ENCODE data around the gene PCMT1.

- TF ChIP-seq EZH2 (IDR thresholded peaks at IDR 0.05; ENCODE audit: borderline replicate concordance, control insufficient read depth, low read depth, low read length) (no peak), RCOR1 (conservative IDR thresholded peaks at IDR 0.05; ENCODE audit: low read depth, low read length) (no peak), HCFC1 (IDR thresholded peaks at IDR 0.05; ENCODE audit: low read length) (no peak), CBFB (IDR thresholded peaks at IDR 0.05; ENCODE audit: low read depth) (no peak), JUND (IDR thresholded peaks at IDR 0.05; ENCODE audit: low read depth, low read length) (no peak), CHD1 (IDR thresholded peaks at IDR 0.05; ENCODE audit: low read depth, low read length) (no peak), JUNB (IDR thresholded peaks at IDR 0.05) (no peak), POLR2A (IDR thresholded peaks at IDR 0.05; ENCODE audit: low read depth, low read length) (no peak), CBX3 (IDR thresholded peaks at IDR 0.05; ENCODE audit: borderline replicate concordance, low read depth) (no peak), TAF1 (IDR thresholded peaks at IDR 0.05; ENCODE audit: borderline replicate concordance, low read depth, low read length) (no peak), EP300 (IDR thresholded peaks at IDR 0.05; ENCODE audit: borderline replicate concordance in 1 of 2, control insufficient read depth in 1 of 2, low read depth in 2 of 2, low read length in 2 of 2) (no peak)
- TF ChIP-seq, protein P1, sequence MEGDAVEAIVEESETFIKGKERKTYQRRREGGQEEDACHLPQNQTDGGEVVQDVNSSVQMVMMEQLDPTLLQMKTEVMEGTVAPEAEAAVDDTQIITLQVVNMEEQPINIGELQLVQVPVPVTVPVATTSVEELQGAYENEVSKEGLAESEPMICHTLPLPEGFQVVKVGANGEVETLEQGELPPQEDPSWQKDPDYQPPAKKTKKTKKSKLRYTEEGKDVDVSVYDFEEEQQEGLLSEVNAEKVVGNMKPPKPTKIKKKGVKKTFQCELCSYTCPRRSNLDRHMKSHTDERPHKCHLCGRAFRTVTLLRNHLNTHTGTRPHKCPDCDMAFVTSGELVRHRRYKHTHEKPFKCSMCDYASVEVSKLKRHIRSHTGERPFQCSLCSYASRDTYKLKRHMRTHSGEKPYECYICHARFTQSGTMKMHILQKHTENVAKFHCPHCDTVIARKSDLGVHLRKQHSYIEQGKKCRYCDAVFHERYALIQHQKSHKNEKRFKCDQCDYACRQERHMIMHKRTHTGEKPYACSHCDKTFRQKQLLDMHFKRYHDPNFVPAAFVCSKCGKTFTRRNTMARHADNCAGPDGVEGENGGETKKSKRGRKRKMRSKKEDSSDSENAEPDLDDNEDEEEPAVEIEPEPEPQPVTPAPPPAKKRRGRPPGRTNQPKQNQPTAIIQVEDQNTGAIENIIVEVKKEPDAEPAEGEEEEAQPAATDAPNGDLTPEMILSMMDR (IDR thresholded peaks at IDR 0.05 in 2 of 3, conservative IDR thresholded peaks at IDR 0.05 in 1 of 3; ENCODE audit: control insufficient read depth in 2 of 3, extremely low read depth in 1 of 3, insufficient read depth in 1 of 3, low read depth in 3 of 3, low read length in 3 of 3), result no peak
Measured at GRCh38 chr6:149809798-149810197, 60.3 kb downstream of the PCMT1 start.
